ENCODE data around the gene TBL1X.

- no peak for TF ChIP-seq CTCF (optimal IDR thresholded peaks at IDR 0.05 in 1 of 3, IDR thresholded peaks at IDR 0.05 in 1 of 3, conservative IDR thresholded peaks at IDR 0.05 in 1 of 3; ENCODE audit: extremely low read depth in 1 of 3, insufficient read depth in 2 of 3, low read length in 3 of 3)
- TF ChIP-seq EZH2 (IDR thresholded peaks at IDR 0.05; ENCODE audit: low read length): no peak
Observed at GRCh38 chrX:9668537-9668936, 203.7 kb downstream of the TBL1X start.

All from keratinocyte (primary cell).